Heart right ventricle (tissue), 16 donors: ENCODE data around the gene EEF1G. TPM values are rescaled to one million over a fixed set of nuclear protein-coding genes. Genes with fewer than 3 reads are reported as not detected.
A peak's percentile ranks its signal among the peaks of the same experiment; 100 is the strongest.

Experiments used
- ATAC-seq, 8 donors: fragments of 200-7000 bp; cut with Tn5 transposase; one replicate each; pipeline ENCODE4 v1.9.1; 2020; ENCODE audit warnings: mild to moderate bottlenecking in 8 of 8, moderate library complexity in 8 of 8, moderate number of reproducible peaks in 1 of 8
- DNase-seq, 2 donors: peaks; one replicate each; pipeline ENCODE4 v3.0.0-alpha.2; 2020
- H3K27ac ChIP-seq, 10 donors: fragments of 200-600 bp; sonication (generic) in 2 of 10; one replicate each; pipeline versions ENCODE4 v1.5.0 to v1.8.0; 2020 to 2022; ENCODE audit warnings: mild to moderate bottlenecking in 3 of 10
- H3K27me3 ChIP-seq, 7 donors: fragments of 200-600 bp; one replicate each; pipeline ENCODE4 v1.8.0; 2021 to 2022; ENCODE audit warnings: mild to moderate bottlenecking in 2 of 7
- H3K36me3 ChIP-seq, 9 donors: fragments of 200-600 bp; sonication (generic) in 1 of 9; one replicate each; pipeline versions ENCODE4 v1.5.0 to v1.8.0; 2020 to 2022; ENCODE audit warnings: mild to moderate bottlenecking in 2 of 9
- H3K4me1 ChIP-seq, 9 donors: fragments of 200-600 bp; sonication (generic) in 1 of 9; one replicate each; pipeline versions ENCODE4 v1.5.0 to v1.8.0; 2020 to 2022; ENCODE audit warnings: mild to moderate bottlenecking in 4 of 9
- H3K4me3 ChIP-seq, 10 donors: fragments of 200-600 bp; sonication (generic) in 2 of 10; one replicate each; pipeline versions ENCODE4 v1.5.0 to v1.8.0; 2020 to 2022; ENCODE audit warnings: mild to moderate bottlenecking in 7 of 10, moderate library complexity in 2 of 10
- H3K9me3 ChIP-seq, 11 donors: fragments of 200-600 bp in 10 of 11; sonication (generic) in 2 of 11; one replicate each; pipeline versions ENCODE4 v1.5.0 to v1.8.0; 2013 to 2022; ENCODE audit warnings: mild to moderate bottlenecking in 2 of 11, control low read depth in 1 of 11, moderate library complexity in 1 of 11
- WGBS, 2 donors: extraction: QIAGEN DNeasy Blood & Tissue Kit; methylation state at CpG; one replicate each; pipeline ENCODE4 v1.1.7; 2013; ENCODE audit warnings: inconsistent platforms in 1 of 2; 5-methylcytosine and 5-hydroxymethylcytosine counted together
- intact Hi-C, 10 donors: fragments of 100-400 bp; cut with DNase I; formaldehyde crosslinking; loops; one replicate each; pipeline versions ENCODE4 v1.11.1 to v1.14.2; 2022
- polyA plus RNA-seq, 2 donors: library from polyadenylated mRNA; stranded (reverse); fragments of 200-250 nt; gene quantifications; one replicate each; pipeline ENCODE4 v1.2.3, GENCODE V29; 2013
- total RNA-seq, 10 donors: library from RNA; stranded (reverse); fragmentation: NEBNext Ultra II Directional in 3 of 10; extraction: Animal tissue kit (Norgen Biotek cat#: 25700) in 3 of 10; gene quantifications; one replicate each; pipeline versions ENCODE4 v1.2.1 to v1.2.4, GENCODE V29; 2021 to 2023
- TF ChIP-seq, protein P1 (sequence below), 9 donors: fragments of 200-600 bp; sonication (generic) in 2 of 9; IDR thresholded peaks; one replicate each; pipeline versions ENCODE4 v1.5.0 to v1.8.0; 2021 to 2022; ENCODE audit warnings: antibody characterized with exemption in 9 of 9, mild to moderate bottlenecking in 5 of 9, moderate library complexity in 1 of 9
- donor health status: Arrhythmogenic right ventricular cardiomyopathy.
- donor health status: ischemic (EF 13 %, LVEDD 7.1; RV severe dilation, severe dysfunction).
- donor health status: healthy with polysubstance abuse.
- donor health status: DM: no; HTN: yes; CAD: no.
- donor health status: DM: no; HTN: no; CAD: no.
- donor health status: ischemic (EF 25% LVEDD 6.9; RV normal size, moderate dysfunction).
- donor health status: ischemic (EF 25% LVEDD 5.7; RV mildly dilated, moderate dysfunction).
- donor health status: healthy.
- donor health status: DM: yes; HTN: yes; CAD: no.
- donor health status: Ischemic cardiomyopathy.
- donor health status: ischemic (EF 35%, LVEDD 5.7; RV mildly dilated, moderate dysfunction).
- donor health status: nonischemic (EF 11% LVEDD 7.7; RV severe dilation, severe dysfunction).
- donor health status: DM: yes; HTN: yes; CAD: no.
- donor health status: PGD.
- donor health status: ischemic (EF 29% LVEDD 5.4; RV normal size, mild dysfunction).
- donor health status: nonischemic (EF 23%, LVEDD 6.1; RV moderate dilation, normal function).

Gene EEF1G
- total and polyA plus RNA-seq, 12 donors = 555 to 1,173 (median 1,002) TPM

DNA sequence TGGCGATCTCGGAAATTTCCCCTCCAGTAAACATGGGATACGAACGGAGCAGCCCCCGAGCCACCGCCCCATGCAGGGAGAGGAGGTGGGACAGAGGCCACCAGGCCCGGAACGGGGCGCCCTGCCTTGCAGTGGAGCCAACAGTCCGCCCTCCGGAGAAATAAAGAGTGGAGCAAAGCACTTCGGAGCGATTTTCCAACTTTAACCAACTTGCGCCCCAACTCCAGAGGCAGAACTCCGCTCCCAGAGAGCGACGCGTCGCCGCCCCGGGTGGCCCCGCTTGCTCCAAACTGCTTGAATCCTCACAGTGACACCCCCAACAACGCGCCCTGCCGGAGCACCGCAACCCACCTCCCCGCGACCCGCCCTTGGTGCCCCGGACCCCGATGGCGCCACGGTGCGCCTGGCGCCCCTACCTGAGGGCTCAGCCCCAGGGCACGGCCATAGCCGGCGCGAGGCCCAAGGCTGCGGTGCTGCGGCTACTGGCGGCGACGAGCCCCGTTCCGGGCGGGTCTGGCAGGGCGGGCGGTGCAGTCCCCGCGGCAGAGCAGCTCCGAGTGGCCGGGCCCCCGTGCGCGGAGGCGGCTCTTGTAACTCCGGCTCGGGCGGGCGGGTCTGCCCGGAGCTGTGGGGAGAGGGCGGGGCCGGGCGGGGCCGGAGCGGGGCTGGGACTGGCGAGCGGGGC is 27.3 kb downstream of the EEF1G start, which contains the start of gene AHNAK:
AHNAK (minus strand) TSS at position 563 of the 685 bp plus-strand sequence. CDS start 10,708 bp downstream, outside the sequence.
- ATAC-seq = peak; percentile 46 to 78 (median 59)
- Histone ChIP-seq H3K4me1 (peaks cover 25 to 80% (median 66%) of the 10 kb centered on the region in 9 donors), H3K4me3 (peak within 1 kb of the TSS; percentile 72 to 100 (median 99)), H3K9me3 (no peaks in the 10 kb centered on the region), H3K27me3 (peaks cover 0 to 6% (median 0%) of the 10 kb centered on the region in 7 donors), H3K36me3 (peaks cover 0 to 3% (median 0%) of the 10 kb centered on the region in 9 donors), H3K27ac (peak within 1 kb of the TSS; percentile 98 to 100 (median 100))
- TF ChIP-seq, protein P1, sequence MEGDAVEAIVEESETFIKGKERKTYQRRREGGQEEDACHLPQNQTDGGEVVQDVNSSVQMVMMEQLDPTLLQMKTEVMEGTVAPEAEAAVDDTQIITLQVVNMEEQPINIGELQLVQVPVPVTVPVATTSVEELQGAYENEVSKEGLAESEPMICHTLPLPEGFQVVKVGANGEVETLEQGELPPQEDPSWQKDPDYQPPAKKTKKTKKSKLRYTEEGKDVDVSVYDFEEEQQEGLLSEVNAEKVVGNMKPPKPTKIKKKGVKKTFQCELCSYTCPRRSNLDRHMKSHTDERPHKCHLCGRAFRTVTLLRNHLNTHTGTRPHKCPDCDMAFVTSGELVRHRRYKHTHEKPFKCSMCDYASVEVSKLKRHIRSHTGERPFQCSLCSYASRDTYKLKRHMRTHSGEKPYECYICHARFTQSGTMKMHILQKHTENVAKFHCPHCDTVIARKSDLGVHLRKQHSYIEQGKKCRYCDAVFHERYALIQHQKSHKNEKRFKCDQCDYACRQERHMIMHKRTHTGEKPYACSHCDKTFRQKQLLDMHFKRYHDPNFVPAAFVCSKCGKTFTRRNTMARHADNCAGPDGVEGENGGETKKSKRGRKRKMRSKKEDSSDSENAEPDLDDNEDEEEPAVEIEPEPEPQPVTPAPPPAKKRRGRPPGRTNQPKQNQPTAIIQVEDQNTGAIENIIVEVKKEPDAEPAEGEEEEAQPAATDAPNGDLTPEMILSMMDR (IDR thresholded peaks at IDR 0.05) = no peak
- WGBS, 2 donors = 0 to 1% methylated on average over 61 to 69 of the region's 69 CpGs
- peak; percentile 86 to 91 for DNase-seq
- intact Hi-C loops = loop anchor here in 4 of 10 donors (1.0 to 10.0 kb wide), 4 partner anchors 38 to 152 kb away; partner anchors contain the start of gene TUT1 (in 2 of the 4)

DNA sequence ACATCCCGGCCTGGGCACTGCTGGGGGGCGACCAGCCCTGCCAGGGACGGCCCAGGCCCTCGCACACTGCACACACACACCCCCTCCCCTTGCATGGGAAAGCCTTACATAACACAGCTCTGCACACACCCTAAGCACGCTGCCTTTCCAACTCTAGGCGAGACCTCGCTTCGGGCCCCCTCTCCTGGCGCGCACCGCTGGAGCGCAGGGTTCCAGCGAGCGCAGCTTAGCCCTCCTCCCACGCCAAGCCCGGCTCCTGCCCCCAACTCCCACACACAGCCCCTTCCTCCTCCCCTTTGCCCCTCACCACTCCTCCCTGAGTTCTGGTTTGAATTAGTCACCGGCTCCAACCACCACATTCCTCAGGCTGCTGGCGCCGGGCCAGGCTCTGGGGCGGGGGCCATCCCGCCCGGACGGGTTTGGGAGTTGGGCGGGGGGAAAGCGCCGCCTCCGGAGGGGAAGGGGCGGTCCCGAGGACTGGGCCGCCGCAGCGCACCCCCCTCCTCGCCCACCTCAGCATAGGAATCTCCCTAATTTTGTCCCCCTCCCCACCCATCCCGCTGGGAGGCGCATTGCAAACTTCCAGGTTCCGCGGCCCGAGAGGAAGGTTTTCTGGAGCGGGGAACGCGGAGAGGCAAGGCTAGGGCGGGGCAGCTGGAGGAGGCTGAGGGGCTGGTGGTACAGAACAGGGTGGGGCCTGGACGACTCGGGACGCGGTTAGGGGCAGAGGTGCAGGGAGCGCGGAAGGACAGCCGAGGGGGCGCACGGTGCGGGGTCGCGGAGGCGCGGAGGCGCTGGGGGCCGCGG is 28.1 kb downstream of the EEF1G start:
- TF ChIP-seq, protein P1 (IDR thresholded peaks at IDR 0.05) = peak in 4 of 9 donors; percentile 13 to 30 (median 16)
- Histone ChIP-seq H3K27ac (peak overlapping the region; percentile 98 to 100 (median 100)), H3K4me3 (peak overlapping the region; percentile 72 to 100 (median 99)), H3K27me3 (peaks cover 0 to 6% (median 0%) of the 10 kb centered on the region in 7 donors), H3K4me1 (peaks cover 33 to 80% (median 68%) of the 10 kb centered on the region in 9 donors), H3K36me3 (peaks cover 0 to 3% (median 0%) of the 10 kb centered on the region in 9 donors), H3K9me3 (no peaks in the 10 kb centered on the region)
- peak; percentile 58 to 77 (median 74) for ATAC-seq
- intact Hi-C loops = loop anchor here in 4 of 10 donors (1.0 to 10.0 kb wide), 5 partner anchors 37 to 151 kb away; partner anchors contain the start of gene TUT1 (in 2 of the 4)
- 0 to 1% methylated on average over 48 to 59 of the region's 59 CpGs for WGBS, 2 donors
- DNase-seq = peak; percentile 96 to 97

DNA sequence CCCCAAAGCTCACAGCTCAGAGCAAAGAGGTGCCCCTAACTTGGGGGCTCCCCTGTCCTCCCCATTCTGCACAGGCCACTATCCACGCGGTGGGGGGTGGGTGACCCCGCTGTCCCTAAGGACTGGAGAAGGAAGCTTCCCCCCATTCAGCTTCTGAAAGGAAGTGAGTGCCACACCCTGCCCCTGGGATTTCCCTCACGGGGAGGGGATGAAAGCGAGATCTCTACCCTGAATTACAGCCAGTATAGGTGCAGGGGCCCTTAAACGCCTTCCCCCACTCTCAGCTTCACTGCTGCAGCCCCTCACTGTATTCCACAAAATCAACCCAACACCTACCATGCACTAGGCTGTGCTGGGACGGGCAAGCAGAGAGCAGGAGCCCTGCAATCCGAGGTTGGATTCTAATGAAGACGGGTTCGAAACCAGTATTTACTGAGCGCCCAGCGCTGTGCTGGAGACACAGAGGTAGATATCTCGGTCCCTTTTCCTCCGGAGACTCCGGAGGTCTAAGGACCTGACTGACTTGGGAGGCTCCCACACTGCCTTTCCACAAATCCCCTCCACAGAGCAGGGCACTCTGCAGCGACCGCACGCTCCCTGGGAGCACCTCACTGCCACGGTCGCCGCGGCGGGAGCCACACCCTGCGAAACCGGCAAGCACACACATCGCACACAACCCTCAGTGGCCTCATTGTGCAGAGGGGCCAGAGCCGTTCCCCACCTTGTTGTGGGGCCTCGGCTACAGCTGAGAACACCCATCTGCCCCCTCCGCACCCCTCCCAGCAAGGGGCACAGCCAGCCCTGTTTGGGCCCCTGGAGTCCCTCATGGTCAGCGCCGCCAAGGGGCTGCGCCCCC is 28.9 kb downstream of the EEF1G start:
- peaks cover 0 to 3% (median 0%) of the 10 kb centered on the region in 9 donors for H3K36me3 ChIP-seq
- H3K9me3 ChIP-seq = no peaks in the 10 kb centered on the region
- peaks cover 41 to 82% (median 74%) of the 10 kb centered on the region in 9 donors for H3K4me1 ChIP-seq
- WGBS, 2 donors = 1 to 2% methylated on average over 31 to 32 of the region's 32 CpGs
- ATAC-seq (peak in 3 of 8 donors; percentile 3 to 11 (median 9)), DNase-seq (peak; percentile 48 to 68)
- peak overlapping the region; percentile 72 to 100 (median 99) for H3K4me3 ChIP-seq
- TF ChIP-seq, protein P1 (IDR thresholded peaks at IDR 0.05) = no peak
- intact Hi-C loops = loop anchor here in 9 of 10 donors (2.0 to 10.0 kb wide), 9 partner anchors 38 to 150 kb away; partner anchors contain the start of gene TUT1 (in 1 of the 9)
- peaks cover 0 to 6% (median 0%) of the 10 kb centered on the region in 7 donors for H3K27me3 ChIP-seq
- peak overlapping the region; percentile 98 to 100 (median 100) for H3K27ac ChIP-seq
